CD4-positive, CD25-positive, alpha-beta regulatory T cell (primary cell): Measurements from ENCODE around the gene MLH3. TPM values are rescaled to one million over a fixed set of nuclear protein-coding genes. Genes with fewer than 3 reads are reported as not detected.

Experiments used
- ATAC-seq, 2 donors: fragments of 150-1000 bp; cut with Tn5 transposase; one replicate each; pipeline ENCODE4 v1.10.0; 2021; ENCODE audit warnings: low read depth in 2 of 2, moderate number of reproducible peaks in 2 of 2, moderate library complexity in 1 of 2
- DNase-seq, 3 donors: peaks; one replicate each; pipeline versions ENCODE4 v3.0.0 to v3.0.0-alpha.2; 2012 to 2022; ENCODE audit warnings: mixed read lengths in 1 of 3
- H3K27ac ChIP-seq: one replicate; pipeline ENCODE4 v1.7.0; 2013; ENCODE audit warnings: mild to moderate bottlenecking, low read length; ENCODE audit not compliant: insufficient read depth, poor library complexity, severe bottlenecking
- H3K27me3 ChIP-seq: one replicate; pipeline ENCODE4 v1.7.0; 2013; ENCODE audit warnings: low read length; ENCODE audit not compliant: control insufficient read depth, insufficient read depth
- H3K36me3 ChIP-seq: one replicate; pipeline ENCODE4 v1.7.0; 2013; ENCODE audit warnings: mild to moderate bottlenecking, low read length, moderate library complexity; ENCODE audit not compliant: control insufficient read depth, insufficient read depth
- H3K4me1 ChIP-seq: 2 replicates; pipeline ENCODE4 v1.7.0; 2013; ENCODE audit warnings: mild to moderate bottlenecking, low read length; ENCODE audit not compliant: insufficient read depth, control insufficient read depth, poor library complexity, severe bottlenecking
- H3K4me3 ChIP-seq: one replicate; pipeline ENCODE4 v1.7.0; 2013; ENCODE audit warnings: low read depth, mild to moderate bottlenecking, low read length, moderate library complexity
- H3K9me3 ChIP-seq, 2 experiments: 1 replicate in 1 of 2; 2 replicates in 1 of 2; pipeline ENCODE4 v1.7.0; 2013; ENCODE audit warnings: low read length in 2 of 2, mild to moderate bottlenecking in 1 of 2, moderate library complexity in 1 of 2; ENCODE audit not compliant: control insufficient read depth in 2 of 2
- H3K27ac Mint-ChIP-seq, 3 donors: one replicate each; pipeline ENCODE4 v1.8.0; 2020 to 2022; ENCODE audit warnings: mild to moderate bottlenecking in 3 of 3, mixed read lengths in 3 of 3, moderate library complexity in 2 of 3
- H3K27me3 Mint-ChIP-seq: one replicate; pipeline ENCODE4 v1.8.0; 2022; ENCODE audit warnings: mild to moderate bottlenecking, mixed read lengths
- H3K36me3 Mint-ChIP-seq: one replicate; pipeline ENCODE4 v1.8.0; 2020; ENCODE audit warnings: mixed read lengths
- H3K4me1 Mint-ChIP-seq, 4 donors: one replicate each; pipeline ENCODE4 v1.8.0; 2020 to 2022; ENCODE audit warnings: mixed read lengths in 4 of 4, mild to moderate bottlenecking in 1 of 4
- H3K4me3 Mint-ChIP-seq, 4 donors: one replicate each; pipeline ENCODE4 v1.8.0; 2020 to 2022; ENCODE audit warnings: mild to moderate bottlenecking in 4 of 4, mixed read lengths in 4 of 4, moderate library complexity in 3 of 4
- H3K9me3 Mint-ChIP-seq, 7 donors: one replicate each; pipeline ENCODE4 v1.8.0; 2020 to 2022; ENCODE audit warnings: mixed read lengths in 7 of 7, mild to moderate bottlenecking in 3 of 7, moderate library complexity in 2 of 7
- polyA plus RNA-seq, 4 donors: library from polyadenylated mRNA; unstranded; fragments of 300-500 nt; fragmentation: Illumina TruSeq; gene quantifications; one replicate each; pipeline ENCODE4 v1.2.3, GENCODE V29; 2021
- total RNA-seq: library from RNA; stranded (reverse); gene quantifications from one replicate; pipeline ENCODE4 v1.2.3, GENCODE V29; 2022

MLH3 gene
- total and polyA plus RNA-seq, 5 donors from 2014 or later: 7.2 to 18.9 (median 13.1) TPM

DNA sequence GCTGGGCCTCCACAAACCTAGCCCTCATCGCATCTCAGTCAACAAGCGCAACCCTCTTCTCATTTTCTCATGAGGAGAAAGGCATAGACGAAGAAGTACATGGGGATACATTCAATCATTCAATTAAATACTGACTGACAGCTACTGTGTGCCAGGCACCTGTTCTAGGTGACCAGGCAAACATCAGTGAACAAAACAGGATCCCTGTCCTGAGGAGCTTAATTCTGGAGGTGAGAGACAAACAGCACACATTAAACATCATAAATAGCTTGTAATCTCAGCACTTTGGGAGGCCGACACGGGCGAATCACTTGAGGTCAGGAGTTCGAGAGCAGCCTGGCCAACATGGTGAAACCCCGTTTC is 12.9 kb upstream of the MLH3 start:
- H3K27me3 Mint-ChIP-seq: no peaks in the 10 kb centered on the region
- peak; percentile 2 to 10 for ATAC-seq

DNA sequence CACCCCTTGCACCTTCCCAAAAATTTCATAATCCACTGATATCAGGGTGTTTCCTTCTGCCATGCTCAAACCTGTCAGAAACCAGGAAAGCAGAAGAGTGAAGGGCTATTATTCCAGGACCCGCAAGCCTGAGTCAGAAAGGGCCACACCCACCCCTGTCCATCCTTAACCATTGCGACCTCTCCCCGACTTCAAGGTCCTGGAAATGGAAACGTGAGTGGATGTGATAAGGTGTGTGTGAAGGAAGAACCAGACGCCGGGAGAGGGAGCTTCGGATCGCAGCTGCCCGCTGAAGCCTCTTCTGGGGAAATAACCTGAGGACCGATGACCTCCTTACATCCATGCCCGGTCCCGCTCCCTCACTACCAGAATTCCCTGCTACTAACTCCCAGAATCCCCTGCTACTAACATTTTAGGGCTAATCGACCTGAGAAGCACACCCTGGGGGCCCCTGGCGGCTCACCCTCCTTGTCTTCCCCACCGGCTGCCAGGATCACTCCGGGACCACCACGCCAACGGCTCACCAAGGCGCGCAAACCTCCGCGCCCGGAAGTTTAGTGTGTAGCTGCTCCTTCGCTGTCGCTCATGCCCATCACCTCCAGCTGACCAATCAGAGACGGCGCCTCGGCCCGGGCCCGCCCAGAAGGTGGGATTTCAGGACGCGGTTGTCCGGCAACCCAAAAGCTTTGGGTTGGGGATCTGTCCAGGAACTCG is 12.4 kb upstream of the MLH3 start, which contains the start of gene ACYP1:
TSS of gene ACYP1 (minus strand) at position 534 of the 714 bp plus-strand sequence. CDS start at position 63, 471 bp downstream.
- peaks cover 9% of the 10 kb centered on the region for H3K36me3 Mint-ChIP-seq
- H3K27ac Mint-ChIP-seq: peak within 1 kb of the TSS; percentile 97 to 99 (median 99)
- DNase-seq: peak; percentile 84 to 92 (median 88)

More for the DNA sequence above, 12.9 kb upstream of the MLH3 start:
- Mint-ChIP-seq H3K4me3 (peak overlapping the region; percentile 99 to 100 (median 99)), H3K9me3 (no peaks in the 10 kb centered on the region), H3K27ac (peak overlapping the region; percentile 97 to 99 (median 99)), H3K36me3 (peaks cover 9% of the 10 kb centered on the region), H3K4me1 (peaks cover 19 to 46% (median 32%) of the 10 kb centered on the region in 4 donors)
- Histone ChIP-seq H3K4me1 (peaks cover 22% of the 10 kb centered on the region), H3K9me3 (no peaks in the 10 kb centered on the region), H3K36me3 (peaks cover 2% of the 10 kb centered on the region), H3K4me3 (peak overlapping the region; percentile 91), H3K27me3 (no peaks in the 10 kb centered on the region), H3K27ac (peak overlapping the region; percentile 78)
- DNase-seq: no peak

DNA sequence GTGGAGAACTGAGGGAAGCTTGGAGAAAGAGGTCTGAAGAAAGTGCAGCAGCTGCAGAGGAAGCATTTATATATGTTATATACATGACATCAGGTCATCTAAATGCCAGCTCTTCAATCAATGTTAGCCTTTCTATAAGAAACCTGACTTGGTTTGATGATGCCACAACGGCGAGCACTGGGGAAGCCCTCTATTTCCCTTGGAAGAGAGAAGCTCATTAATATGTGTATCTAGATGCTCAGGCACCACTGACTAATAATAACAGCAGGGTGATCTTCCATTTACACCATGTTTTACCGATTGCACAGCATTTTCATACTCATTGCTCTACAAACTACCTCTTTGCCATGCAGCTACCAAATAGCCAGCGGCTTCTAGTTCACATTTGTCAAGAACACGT is 11.7 kb upstream of the MLH3 start:
- Histone ChIP-seq H3K4me1 (peaks cover 11% of the 10 kb centered on the region), H3K9me3 (no peaks in the 10 kb centered on the region), H3K4me3 (peak overlapping the region; percentile 91), H3K27ac (peak overlapping the region; percentile 78), H3K36me3 (peaks cover 2% of the 10 kb centered on the region), H3K27me3 (no peaks in the 10 kb centered on the region)
- H3K4me3 Mint-ChIP-seq: peak overlapping the region; percentile 99 to 100 (median 99)
- H3K4me1 Mint-ChIP-seq: peaks cover 24 to 48% (median 34%) of the 10 kb centered on the region in 4 donors
- no peaks in the 10 kb centered on the region for H3K27me3 Mint-ChIP-seq
- no peaks in the 10 kb centered on the region for H3K9me3 Mint-ChIP-seq
- DNase-seq (no peak), ATAC-seq (peak in 1 of 2 donors; percentile 12)
- H3K36me3 Mint-ChIP-seq: peaks cover 9% of the 10 kb centered on the region
- H3K27ac Mint-ChIP-seq: peak overlapping the region; percentile 97 to 99 (median 99)

More for the DNA sequence above, 12.4 kb upstream of the MLH3 start, which contains the start of gene ACYP1:
- H3K27me3 ChIP-seq: no peaks in the 10 kb centered on the region
- peak; percentile 98 for ATAC-seq
- H3K4me1 ChIP-seq: peaks cover 17% of the 10 kb centered on the region
- peaks cover 2% of the 10 kb centered on the region for H3K36me3 ChIP-seq
- peak within 1 kb of the TSS; percentile 99 to 100 (median 99) for H3K4me3 Mint-ChIP-seq
- H3K27me3 Mint-ChIP-seq: no peaks in the 10 kb centered on the region
- peak within 1 kb of the TSS; percentile 78 for H3K27ac ChIP-seq
- peaks cover 20 to 48% (median 33%) of the 10 kb centered on the region in 4 donors for H3K4me1 Mint-ChIP-seq
- H3K4me3 ChIP-seq: peak within 1 kb of the TSS; percentile 91
- H3K9me3 Mint-ChIP-seq: no peaks in the 10 kb centered on the region
- H3K9me3 ChIP-seq: no peaks in the 10 kb centered on the region

DNA sequence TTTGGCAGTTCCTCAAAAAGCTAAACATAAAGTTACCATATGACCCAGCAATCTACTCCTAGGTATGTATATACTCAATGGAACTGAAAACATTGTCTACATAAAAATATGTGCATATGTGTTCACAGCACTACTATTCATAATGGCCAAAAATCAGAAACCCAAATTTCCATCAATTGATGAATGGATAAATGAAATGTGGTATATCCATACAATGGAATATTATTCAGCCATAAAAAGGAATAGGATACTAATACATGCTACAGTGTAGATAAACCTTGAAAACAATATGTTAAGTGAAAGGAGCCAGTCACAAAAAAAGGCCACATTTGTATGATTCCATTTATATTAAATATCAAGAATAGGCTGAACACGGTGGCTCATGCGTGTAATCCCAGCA is 9.2 kb upstream of the MLH3 start:
- peak overlapping the region in 1 of 3 donors; percentile 41 for H3K27ac Mint-ChIP-seq

DNA sequence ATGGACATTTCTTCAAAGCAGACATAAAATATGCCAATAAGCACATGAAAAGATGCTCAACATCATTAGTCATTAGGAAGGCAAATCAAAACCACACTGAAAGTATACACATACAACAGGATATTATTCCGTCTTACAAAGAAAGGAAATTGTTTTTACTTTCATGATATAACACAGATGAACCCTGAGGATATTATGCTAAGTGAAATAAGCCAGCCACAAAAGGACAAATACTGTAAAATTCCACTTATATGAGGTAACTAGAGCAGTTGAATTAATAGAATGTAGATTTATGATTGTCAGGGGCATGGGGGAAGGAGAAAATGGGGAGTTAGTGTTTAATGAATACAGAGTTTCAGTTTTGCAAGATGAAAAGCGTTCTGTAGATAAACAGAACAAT is 8.4 kb upstream of the MLH3 start:
- Histone ChIP-seq H3K4me1 (peaks cover 11% of the 10 kb centered on the region), H3K27ac (no peak overlapping the region), H3K4me3 (no peak overlapping the region), H3K27me3 (no peaks in the 10 kb centered on the region), H3K9me3 (no peaks in the 10 kb centered on the region), H3K36me3 (peaks cover 2% of the 10 kb centered on the region)
- H3K9me3 Mint-ChIP-seq: no peaks in the 10 kb centered on the region
- H3K36me3 Mint-ChIP-seq: peaks cover 17% of the 10 kb centered on the region
- peaks cover 24 to 56% (median 43%) of the 10 kb centered on the region in 4 donors for H3K4me1 Mint-ChIP-seq
- no peak for ATAC-seq
- peak overlapping the region in 1 of 4 donors; percentile 47 for H3K4me3 Mint-ChIP-seq
- no peaks in the 10 kb centered on the region for H3K27me3 Mint-ChIP-seq
- DNase-seq: no peak
- H3K27ac Mint-ChIP-seq: peak overlapping the region in 1 of 3 donors; percentile 3

More for the DNA sequence above, 9.2 kb upstream of the MLH3 start:
- Mint-ChIP-seq H3K36me3 (peaks cover 15% of the 10 kb centered on the region), H3K4me1 (peaks cover 24 to 54% (median 46%) of the 10 kb centered on the region in 4 donors), H3K4me3 (peak overlapping the region in 1 of 4 donors; percentile 58), H3K27me3 (no peaks in the 10 kb centered on the region), H3K9me3 (no peaks in the 10 kb centered on the region)
- Histone ChIP-seq H3K4me3 (no peak overlapping the region), H3K27me3 (no peaks in the 10 kb centered on the region), H3K4me1 (peaks cover 11% of the 10 kb centered on the region), H3K36me3 (peaks cover 2% of the 10 kb centered on the region), H3K9me3 (no peaks in the 10 kb centered on the region), H3K27ac (no peak overlapping the region)
- DNase-seq (no peak), ATAC-seq (no peak)

DNA sequence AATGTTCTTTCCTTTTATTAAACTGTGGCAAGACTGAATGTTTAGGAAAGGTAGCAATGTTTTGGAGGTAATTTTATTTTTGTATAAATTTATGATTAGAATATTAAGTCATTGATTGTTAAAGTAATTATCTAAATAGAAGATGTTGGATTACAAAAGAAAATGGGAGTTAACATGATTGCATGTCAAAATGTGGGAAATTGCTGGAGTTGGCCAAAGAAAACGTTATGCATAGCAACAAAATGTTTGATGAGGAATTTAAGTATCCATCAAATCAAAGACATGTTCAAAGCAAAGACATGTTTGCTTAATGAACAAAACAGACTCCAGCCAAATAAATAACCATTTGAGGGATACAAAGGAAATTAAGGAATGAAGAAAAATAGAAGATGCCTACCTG is 3.2 kb upstream of the MLH3 start:
- peaks cover 20% of the 10 kb centered on the region for H3K4me1 ChIP-seq
- H3K27me3 ChIP-seq: no peaks in the 10 kb centered on the region
- H3K36me3 ChIP-seq: no peaks in the 10 kb centered on the region
- peaks cover 28 to 47% (median 34%) of the 10 kb centered on the region in 4 donors for H3K4me1 Mint-ChIP-seq
- DNase-seq: no peak
- no peak overlapping the region for H3K27ac ChIP-seq
- H3K9me3 Mint-ChIP-seq: no peaks in the 10 kb centered on the region
- H3K27ac Mint-ChIP-seq: no peak overlapping the region
- H3K4me3 ChIP-seq: no peak overlapping the region
- H3K4me3 Mint-ChIP-seq: peak overlapping the region in 1 of 4 donors; percentile 96
- no peak for ATAC-seq
- H3K36me3 Mint-ChIP-seq: peaks cover 12% of the 10 kb centered on the region
- no peaks in the 10 kb centered on the region for H3K9me3 ChIP-seq
- H3K27me3 Mint-ChIP-seq: peaks cover 5% of the 10 kb centered on the region

DNA sequence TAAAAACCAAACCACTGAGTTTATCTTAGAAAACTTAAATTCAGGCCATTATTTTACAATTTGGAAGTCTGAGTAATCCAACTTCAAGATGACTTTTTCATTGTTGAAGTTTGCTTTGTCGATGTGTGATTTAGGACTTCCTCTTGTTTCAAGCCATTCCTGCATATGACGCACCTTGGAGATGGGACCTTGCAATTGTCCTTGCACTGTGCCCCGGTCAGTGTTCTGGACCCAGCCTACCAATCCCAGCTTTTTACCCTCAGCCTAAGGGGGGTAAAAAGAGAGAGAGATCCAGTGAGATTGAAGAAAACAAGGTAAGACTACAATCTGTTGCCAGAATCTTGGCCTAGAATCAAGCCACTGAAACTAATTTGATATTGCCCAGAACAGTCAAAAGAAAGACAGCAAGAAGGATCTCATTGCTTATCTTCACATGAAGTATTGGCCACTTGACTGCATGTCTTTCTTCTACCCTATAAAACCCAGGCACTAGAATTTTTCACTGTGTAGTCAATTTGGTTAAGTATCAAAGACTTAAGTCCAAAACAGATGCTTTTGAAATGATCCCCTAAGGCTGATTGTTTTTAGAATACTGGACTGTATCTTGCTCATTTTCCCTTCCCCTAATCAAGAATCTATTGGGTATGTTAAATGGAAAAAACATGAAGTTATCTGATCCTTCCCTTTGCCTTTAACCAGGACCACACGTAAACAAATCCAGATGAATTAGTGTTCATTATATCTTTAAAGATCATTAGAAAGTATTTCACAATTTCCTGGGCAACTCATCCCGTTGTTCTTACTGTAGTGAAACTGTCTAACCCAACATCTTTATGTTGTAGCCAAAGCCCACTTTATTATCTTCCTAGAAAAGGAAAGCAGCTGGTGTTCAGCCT is 2.4 kb upstream of the MLH3 start:
- Histone ChIP-seq H3K27me3 (no peaks in the 10 kb centered on the region), H3K9me3 (no peaks in the 10 kb centered on the region), H3K27ac (no peak overlapping the region), H3K36me3 (no peaks in the 10 kb centered on the region), H3K4me1 (peaks cover 20% of the 10 kb centered on the region), H3K4me3 (no peak overlapping the region)
- peak overlapping the region in 1 of 3 donors; percentile 0 for H3K27ac Mint-ChIP-seq
- H3K4me1 Mint-ChIP-seq: peaks cover 31 to 55% (median 32%) of the 10 kb centered on the region in 4 donors
- peaks cover 15% of the 10 kb centered on the region for H3K36me3 Mint-ChIP-seq
- peak overlapping the region in 2 of 4 donors; percentile 52 to 96 for H3K4me3 Mint-ChIP-seq
- ATAC-seq (no peak), DNase-seq (no peak)
- H3K9me3 Mint-ChIP-seq: no peaks in the 10 kb centered on the region
- peaks cover 5% of the 10 kb centered on the region for H3K27me3 Mint-ChIP-seq
